Neural progenitor cell (in vitro differentiated cells): ENCODE data around the gene CSRNP3.

ENCODE experiments used
- CTCF ChIP-seq: fragments of 200-600 bp; sonication (generic); IDR thresholded peaks from 2 replicates; pipeline ENCODE4 v1.5.1; 2017; ENCODE audit warnings: antibody characterized with exemption, mild to moderate bottlenecking
- EZH2 ChIP-seq: fragments of 200-600 bp; sonication (generic); IDR thresholded peaks from 2 replicates; pipeline ENCODE4 v1.6.1; 2017; ENCODE audit warnings: antibody characterized with exemption, mild to moderate bottlenecking, moderate library complexity

- TF ChIP-seq CTCF (no peak), EZH2 (no peak)
These were observed 49.3 kb upstream of the CSRNP3 start for GRCh38 chr2:165420231-165420630.
